Fibroblast of peridontal ligament (primary cell): ENCODE measurements around the gene NALCN.
A peak's percentile ranks its signal among the peaks of the same experiment; 100 is the strongest.

ENCODE experiments used
- DNase-seq: peaks from one replicate; pipeline ENCODE4 v3.0.0-alpha.2; 2010; ENCODE audit errors: extremely low read depth

The NALCN gene

GRCh38 chr13:101127741-101128353 lies 288.5 kb downstream of the NALCN start:
- peak; percentile 72 for DNase-seq

- no peak for DNase-seq
Observed at GRCh38 chr13:101123028-101123427, 293.3 kb downstream of the NALCN start.

DNA sequence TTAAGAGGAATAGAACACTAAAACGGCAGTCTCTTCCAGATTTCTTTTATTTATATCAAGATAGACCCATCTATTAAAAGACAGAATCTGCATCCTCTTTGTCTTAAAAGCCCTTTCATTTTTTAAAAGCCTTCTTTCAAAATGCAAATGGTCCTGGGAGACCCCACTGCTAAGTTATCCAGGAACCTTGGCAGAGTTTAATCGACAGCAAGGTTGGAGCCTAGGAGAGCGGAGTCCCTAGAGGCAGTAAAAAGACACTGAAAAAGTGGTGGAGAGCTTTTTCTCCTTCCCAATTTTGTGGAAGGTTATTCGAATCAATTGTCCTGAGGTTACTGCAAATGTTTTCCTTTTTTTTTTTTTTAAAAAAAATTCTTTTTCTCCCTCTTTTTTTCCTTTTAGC lies 294.7 kb downstream of the NALCN start:
- DNase-seq = no peak

GRCh38 chr13:101120007-101120406 lies 296.3 kb downstream of the NALCN start:
- DNase-seq = no peak

GRCh38 chr13:101116826-101117225 lies 299.5 kb downstream of the NALCN start:
- no peak for DNase-seq

DNA sequence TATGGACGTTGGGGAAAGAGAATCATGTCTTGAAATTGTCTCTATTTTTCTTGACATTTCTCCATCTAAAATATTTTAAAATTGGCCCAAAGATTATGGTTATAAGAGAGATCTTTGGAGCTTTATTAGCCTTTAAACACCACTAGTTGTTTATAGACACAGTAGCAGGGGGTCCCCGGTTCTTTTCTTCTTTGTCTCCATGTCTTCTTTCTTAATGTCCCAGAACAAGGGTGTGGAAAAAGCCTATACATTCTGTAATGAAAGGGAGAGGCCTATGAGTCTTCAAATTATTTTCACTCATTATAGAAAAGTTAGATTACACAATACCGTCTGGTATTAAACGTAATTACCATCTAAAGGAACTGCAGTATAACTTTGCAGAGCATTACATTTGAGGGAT lies 300.0 kb downstream of the NALCN start:
- DNase-seq = no peak

GRCh38 chr13:101115762-101116171 lies 300.5 kb downstream of the NALCN start:
- DNase-seq = peak; percentile 22

DNA sequence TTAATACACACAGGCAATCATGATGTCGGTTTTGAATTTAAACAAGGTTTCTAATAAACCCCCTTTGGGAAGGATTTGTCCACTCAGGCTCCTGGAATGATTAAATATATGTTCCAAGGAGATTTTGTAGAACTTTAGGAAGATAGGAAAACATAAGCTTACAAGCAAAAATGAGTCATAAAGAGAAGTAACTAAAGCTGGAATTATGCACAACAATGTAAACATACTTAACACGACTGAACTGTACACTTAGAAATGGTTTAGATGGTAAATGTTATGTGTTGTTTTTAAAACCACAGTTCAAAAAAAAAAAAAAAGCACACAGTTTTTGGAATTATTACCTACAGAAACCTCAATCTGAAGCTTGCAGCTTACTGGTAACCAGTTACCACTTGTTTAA lies 304.4 kb downstream of the NALCN start:
- DNase-seq = peak; percentile 3

- DNase-seq = no peak
Observed at GRCh38 chr13:101109005-101109404, 307.3 kb downstream of the NALCN start.

GRCh38 chr13:101098873-101099272 lies 317.4 kb downstream of the NALCN start:
- no peak for DNase-seq

DNA sequence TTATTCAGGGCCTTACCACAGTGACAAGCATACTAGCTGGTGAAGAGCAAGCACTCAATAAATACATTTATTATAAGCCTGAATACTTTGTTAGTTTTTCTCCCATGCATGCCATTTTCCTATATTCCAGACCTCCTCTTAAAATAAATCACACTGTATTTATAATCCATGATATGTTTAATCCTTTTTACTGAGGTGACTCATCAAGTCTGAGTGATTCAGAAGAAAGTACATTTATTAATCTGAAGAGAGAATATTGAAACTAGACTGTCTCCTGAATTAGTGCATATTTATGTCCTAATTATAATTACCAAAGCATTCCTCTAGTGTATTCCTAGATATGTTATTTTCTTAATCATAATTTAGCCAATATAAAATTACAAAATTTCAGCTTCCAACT lies 323.3 kb downstream of the NALCN start:
- DNase-seq = no peak

GRCh38 chr13:101090287-101090686 lies 326.0 kb downstream of the NALCN start:
- DNase-seq = no peak

GRCh38 chr13:101085551-101085950 lies 330.8 kb downstream of the NALCN start:
- no peak for DNase-seq

DNA sequence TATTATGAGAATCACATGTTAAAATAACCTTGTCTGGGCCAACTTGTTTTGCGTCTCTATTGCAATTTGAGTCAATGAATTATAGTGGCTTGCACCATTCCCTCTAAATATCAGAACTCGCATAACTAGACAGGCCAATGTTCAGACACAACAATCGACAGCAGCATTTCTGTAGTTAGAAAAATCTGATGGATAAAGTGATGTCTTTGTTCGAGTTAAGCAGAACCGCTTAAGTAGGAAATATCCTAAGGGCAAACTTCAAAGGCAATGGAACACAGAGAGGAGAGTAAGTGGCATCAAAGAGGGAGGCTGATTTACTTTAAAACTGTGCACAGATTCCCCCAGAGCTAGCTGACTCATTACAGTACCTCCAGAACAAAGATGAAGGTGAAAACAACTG lies 333.9 kb downstream of the NALCN start:
- DNase-seq = no peak

DNA sequence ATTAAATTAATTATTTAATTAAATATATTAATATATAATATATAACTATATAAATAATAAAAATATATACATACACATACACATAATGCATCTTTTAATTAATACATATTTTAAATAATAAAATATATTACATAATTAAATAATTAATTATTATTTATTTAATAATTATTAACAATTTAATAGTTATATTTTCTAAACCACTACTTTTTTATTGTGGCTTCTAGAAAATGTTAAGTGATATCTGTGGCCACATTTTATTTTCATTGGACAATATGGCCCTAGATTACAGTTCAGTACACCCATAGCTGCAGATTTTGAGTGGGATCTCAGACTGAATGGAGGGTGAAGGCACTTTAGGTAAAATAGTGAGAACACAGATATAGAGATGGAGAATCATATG lies 335.7 kb downstream of the NALCN start:
- no peak for DNase-seq

- peak; percentile 34 for DNase-seq
Observed at GRCh38 chr13:101065329-101065728, 351.0 kb downstream of the NALCN start.

DNA sequence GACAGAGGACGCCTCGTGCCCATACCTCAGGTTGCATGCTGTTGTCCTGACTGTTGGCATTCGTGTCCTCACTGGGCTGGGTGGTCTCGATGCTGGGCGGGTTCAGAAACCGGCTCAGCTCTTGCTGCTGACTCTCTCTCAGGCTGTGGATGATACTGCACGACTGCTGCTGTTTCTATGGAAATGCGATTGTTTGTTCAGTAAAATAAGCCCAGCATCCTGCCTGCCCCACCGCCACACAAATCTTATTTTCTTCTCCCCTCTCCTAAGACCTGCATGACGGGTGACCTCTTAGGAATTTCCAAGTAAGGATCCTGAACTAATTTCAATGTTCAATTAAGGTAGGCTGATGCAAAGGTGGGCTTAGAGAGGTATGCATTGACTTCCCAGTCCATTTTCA lies 356.5 kb downstream of the NALCN start:
- no peak for DNase-seq

- DNase-seq = no peak
Observed at GRCh38 chr13:101058841-101059240, 357.5 kb downstream of the NALCN start.

DNA sequence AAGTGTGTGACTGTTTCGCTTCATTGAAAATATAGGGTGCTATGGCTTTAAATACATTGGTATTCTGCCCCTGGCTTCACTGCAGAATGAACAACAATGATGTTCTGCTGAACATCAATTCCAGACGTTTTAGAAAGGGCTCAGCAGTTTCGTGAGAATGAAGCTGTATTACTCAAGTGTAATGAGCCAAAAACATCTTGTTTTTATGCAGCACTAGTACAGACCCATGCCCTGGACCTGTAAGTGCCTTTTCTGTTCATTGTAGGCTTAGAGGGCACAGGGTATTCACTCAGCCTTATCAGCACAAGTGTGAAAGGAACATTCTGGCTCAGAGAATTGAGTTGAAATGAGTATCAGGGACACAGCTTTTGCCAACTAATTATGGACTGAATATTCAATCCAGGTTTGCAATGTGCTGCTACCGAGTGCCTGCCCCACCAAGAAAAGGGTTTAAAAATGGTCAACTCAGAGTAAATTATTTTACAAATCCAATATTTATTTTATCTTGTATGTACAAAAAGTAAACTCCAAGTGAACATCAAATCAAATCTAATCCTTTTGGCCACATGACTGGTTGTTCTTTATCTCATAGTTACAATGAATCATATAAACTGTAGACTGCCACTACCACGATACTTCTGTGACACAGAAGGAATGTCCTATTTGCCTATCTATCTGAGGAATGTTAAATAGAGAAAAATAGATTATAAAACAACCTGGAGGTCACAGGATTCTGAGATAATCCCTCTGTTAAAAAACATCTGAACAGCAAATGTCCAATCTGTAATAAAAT lies 362.8 kb downstream of the NALCN start:
- DNase-seq = peak; percentile 15

- DNase-seq = no peak
Observed at GRCh38 chr13:101049166-101049850, 367.0 kb downstream of the NALCN start.

GRCh38 chr13:101036546-101036945 lies 379.8 kb downstream of the NALCN start:
- DNase-seq = no peak

DNA sequence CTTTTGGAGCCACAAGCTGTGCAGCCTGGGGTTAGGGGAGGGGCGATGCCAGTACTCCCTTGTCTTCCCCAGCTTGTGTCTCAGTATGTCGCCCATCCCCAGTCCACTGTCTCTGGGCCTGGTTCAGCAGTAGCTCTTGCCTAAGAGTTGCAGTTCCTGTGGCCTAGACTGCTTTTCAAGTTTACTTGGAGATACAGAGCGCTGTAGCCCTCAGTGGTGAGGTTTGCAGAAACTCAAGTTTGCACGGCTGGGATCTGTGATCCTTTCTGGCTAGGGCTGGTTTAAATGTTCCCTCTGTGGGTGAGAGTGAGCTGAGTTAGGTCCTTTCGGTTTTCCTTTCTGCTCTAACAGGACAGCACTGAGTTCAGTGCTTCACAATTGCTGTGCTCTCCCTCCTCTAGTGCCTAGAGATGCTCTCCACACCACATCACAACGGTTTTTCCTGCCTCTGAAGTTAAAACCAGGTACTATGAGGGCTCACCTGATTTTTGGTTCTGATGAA lies 381.1 kb downstream of the NALCN start:
- no peak for DNase-seq
